HEK293 (cell line): ENCODE data around the gene ITFG2.

Experiments used
- CTCF ChIA-PET: fragments of 350-600 bp; formaldehyde crosslinking; extraction: SDS; loops from one replicate; lab custom pipeline; 2021; ENCODE audit warnings: antibody characterized with exemption; lab: Yijun Ruan, JAX
- POLR2A ChIA-PET: fragments of 300-600 bp; formaldehyde crosslinking; extraction: SDS; loops from one replicate; lab custom pipeline; 2020; ENCODE audit warnings: antibody characterized with exemption, inconsistent platforms; lab: Yijun Ruan, JAX
- H3K27ac ChIP-seq: fragments of 200-500 bp; sonication (Bioruptor generic); 2 replicates; pipeline ENCODE4 v1.5.1; 2014; ENCODE audit warnings: low read depth, low read length, control low read depth, inconsistent platforms; ENCODE audit errors: extremely low read depth
- H3K36me3 ChIP-seq, 2 experiments: fragments of 200-500 bp in 1 of 2; sonication (Bioruptor generic) in 1 of 2; 1 replicate in 1 of 2; 2 replicates in 1 of 2; pipeline ENCODE4 v1.5.1; 2014 to 2017; ENCODE audit warnings: inconsistent platforms in 2 of 2, low read length in 2 of 2; ENCODE audit not compliant: control insufficient read depth in 2 of 2, insufficient read depth in 1 of 2
- H3K4me1 ChIP-seq: fragments of 200-500 bp; sonication (Bioruptor generic); 2 replicates; pipeline ENCODE4 v1.5.1; 2014; ENCODE audit warnings: mild to moderate bottlenecking, low read length, inconsistent platforms; ENCODE audit not compliant: control insufficient read depth, insufficient read depth
- H3K4me3 ChIP-seq: 2 replicates; pipeline ENCODE4 v1.5.1; 2011; ENCODE audit warnings: low read depth, mild to moderate bottlenecking, control low read depth, low read length, moderate library complexity
- H3K9me3 ChIP-seq: fragments of 200-500 bp; sonication (Bioruptor generic); 2 replicates; pipeline ENCODE4 v1.5.1; 2014; ENCODE audit warnings: low read depth, low read length, inconsistent platforms; ENCODE audit not compliant: control insufficient read depth, insufficient read depth
- KLF8 ChIP-seq: fragments of 450-650 bp; formaldehyde crosslinking; IDR thresholded peaks from 2 replicates; pipeline ENCODE4 v1.5.1; 2016; ENCODE audit warnings: missing biosample characterization, missing genetic modification characterization
- PATZ1 ChIP-seq: fragments of 450-650 bp; formaldehyde crosslinking; IDR thresholded peaks from 2 replicates; pipeline ENCODE4 v1.5.1; 2016; ENCODE audit warnings: missing biosample characterization, missing genetic modification characterization
- SP7 ChIP-seq: fragments of 450-650 bp; formaldehyde crosslinking; IDR thresholded peaks from 2 replicates; pipeline ENCODE4 v1.5.1; 2016; ENCODE audit warnings: missing biosample characterization, missing genetic modification characterization
- YY1 ChIP-seq: fragments of 450-650 bp; formaldehyde crosslinking; IDR thresholded peaks from 2 replicates; pipeline ENCODE4 v1.5.1; 2018; ENCODE audit warnings: missing biosample characterization, missing genetic modification characterization
- ZBTB48 ChIP-seq: fragments of 450-650 bp; formaldehyde crosslinking; IDR thresholded peaks from 2 replicates; pipeline ENCODE4 v1.5.1; 2016; ENCODE audit warnings: missing biosample characterization, missing genetic modification characterization
- ZNF121 ChIP-seq: fragments of 450-650 bp; formaldehyde crosslinking; IDR thresholded peaks from 2 replicates; pipeline ENCODE4 v1.5.1; 2016; ENCODE audit warnings: missing biosample characterization, missing genetic modification characterization
- ZNF239 ChIP-seq: fragments of 450-650 bp; formaldehyde crosslinking; IDR thresholded peaks from 2 replicates; pipeline ENCODE4 v1.5.1; 2016; ENCODE audit warnings: missing biosample characterization, missing genetic modification characterization
- ZNF280C ChIP-seq: fragments of 450-650 bp; formaldehyde crosslinking; IDR thresholded peaks from 2 replicates; pipeline ENCODE4 v1.5.1; 2016; ENCODE audit warnings: missing biosample characterization, missing genetic modification characterization
- ZNF521 ChIP-seq: fragments of 450-650 bp; formaldehyde crosslinking; IDR thresholded peaks from 2 replicates; pipeline ENCODE4 v1.5.1; 2017; ENCODE audit warnings: missing biosample characterization, mild to moderate bottlenecking, missing genetic modification characterization
- ZNF626 ChIP-seq: fragments of 450-650 bp; sonication (Bioruptor Pico); formaldehyde crosslinking; IDR thresholded peaks from 2 replicates; pipeline ENCODE4 v1.5.1; 2018; ENCODE audit warnings: missing biosample characterization, missing genetic modification characterization, inconsistent platforms
- ZNF664 ChIP-seq: fragments of 450-650 bp; formaldehyde crosslinking; IDR thresholded peaks from 2 replicates; pipeline ENCODE4 v1.5.1; 2016; ENCODE audit warnings: missing biosample characterization, missing genetic modification characterization
- ZNF707 ChIP-seq: fragments of 450-650 bp; formaldehyde crosslinking; IDR thresholded peaks from 2 replicates; pipeline ENCODE4 v1.5.1; 2016; ENCODE audit warnings: missing biosample characterization, missing genetic modification characterization
- TF ChIP-seq, protein P1 (sequence below): fragments of 450-650 bp; formaldehyde crosslinking; IDR thresholded peaks from 2 replicates; pipeline ENCODE4 v1.5.1; 2017; ENCODE audit warnings: missing biosample characterization, missing genetic modification characterization
- TF ChIP-seq, protein P2 (sequence below): fragments of 450-650 bp; formaldehyde crosslinking; IDR thresholded peaks from 2 replicates; pipeline ENCODE4 v1.5.1; 2016; ENCODE audit warnings: missing biosample characterization, missing genetic modification characterization, borderline replicate concordance
- TF ChIP-seq, protein P3 (sequence below): fragments of 450-650 bp; formaldehyde crosslinking; IDR thresholded peaks from 2 replicates; pipeline ENCODE4 v1.5.1; 2016; ENCODE audit warnings: missing biosample characterization, missing genetic modification characterization, low read depth
- TF ChIP-seq, protein P4 (sequence below): fragments of 450-650 bp; formaldehyde crosslinking; IDR thresholded peaks from 2 replicates; pipeline ENCODE4 v1.5.1; 2016; ENCODE audit warnings: missing biosample characterization, missing genetic modification characterization

The ITFG2 gene

DNA sequence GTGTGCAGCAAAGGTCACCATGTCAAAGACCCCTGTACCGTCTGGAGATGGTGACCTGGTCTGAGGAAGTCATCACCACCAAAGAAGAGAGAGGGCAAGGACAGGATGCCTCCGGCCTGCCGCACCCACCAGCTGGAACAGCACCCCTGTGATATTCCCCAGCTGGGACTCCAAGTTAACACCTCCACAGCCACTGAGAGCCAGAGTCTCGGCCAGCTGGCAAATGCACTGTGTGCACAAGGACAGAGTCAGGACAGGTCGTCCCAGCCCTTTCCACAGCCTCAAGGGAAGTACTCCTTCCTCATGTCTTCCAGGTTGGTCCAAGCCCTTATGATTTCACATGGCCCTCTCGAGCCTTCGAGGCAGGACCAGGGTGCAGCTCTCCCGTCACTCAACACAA, 37.0 kb upstream of the ITFG2 start (continued):
- TF ChIP-seq ZNF707 (tag by site-specific recombination), result no peak

DNA sequence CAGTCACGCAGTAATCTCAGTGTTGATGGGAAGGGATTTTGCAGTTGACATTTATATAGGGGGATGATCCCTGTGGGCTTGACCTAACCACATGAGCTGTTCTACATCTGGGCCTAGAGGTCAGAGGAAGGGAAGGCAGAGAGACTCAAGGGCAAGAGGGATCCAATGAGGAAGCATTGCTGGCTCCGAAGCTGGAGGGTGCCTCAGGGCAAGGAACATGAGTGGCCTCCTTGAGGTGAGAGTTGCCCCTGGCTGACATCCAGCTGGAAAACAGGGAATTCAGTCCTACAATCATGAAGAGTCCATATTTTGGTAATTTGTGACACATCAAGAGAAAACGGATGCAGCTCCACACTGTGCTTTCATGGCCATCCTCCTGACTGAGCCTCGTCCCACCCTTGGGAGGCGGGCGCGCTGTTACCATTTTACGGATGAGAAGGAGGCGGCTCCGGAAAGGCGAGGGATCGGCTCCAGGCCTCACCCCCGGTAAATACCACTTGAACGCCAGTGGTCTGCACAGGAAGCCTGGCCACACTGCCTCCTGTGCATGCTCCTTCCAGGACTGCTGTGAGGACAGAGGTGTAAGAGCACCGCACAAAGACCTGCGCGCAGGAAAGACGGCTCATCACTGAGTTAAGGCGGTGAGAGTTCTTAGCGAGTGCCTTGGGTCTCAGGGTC, 36.2 kb upstream of the ITFG2 start:
- no peaks in the 10 kb centered on the region for H3K9me3 ChIP-seq
- no peak overlapping the region for H3K4me3 ChIP-seq
- POLR2A ChIA-PET, result no interaction called here
- H3K4me1 ChIP-seq, result no peaks in the 10 kb centered on the region
- H3K27ac ChIP-seq, result no peak overlapping the region
- H3K36me3 ChIP-seq, result no peaks in the 10 kb centered on the region
- CTCF ChIA-PET, result interaction anchor here (0.7 kb wide), 1 partner anchor 93 kb away, joined by 3 read pairs; no protein-coding TSS in a partner anchor
- no peak for TF ChIP-seq ZNF626 (tag by site-specific recombination)
- TF ChIP-seq, protein P1, sequence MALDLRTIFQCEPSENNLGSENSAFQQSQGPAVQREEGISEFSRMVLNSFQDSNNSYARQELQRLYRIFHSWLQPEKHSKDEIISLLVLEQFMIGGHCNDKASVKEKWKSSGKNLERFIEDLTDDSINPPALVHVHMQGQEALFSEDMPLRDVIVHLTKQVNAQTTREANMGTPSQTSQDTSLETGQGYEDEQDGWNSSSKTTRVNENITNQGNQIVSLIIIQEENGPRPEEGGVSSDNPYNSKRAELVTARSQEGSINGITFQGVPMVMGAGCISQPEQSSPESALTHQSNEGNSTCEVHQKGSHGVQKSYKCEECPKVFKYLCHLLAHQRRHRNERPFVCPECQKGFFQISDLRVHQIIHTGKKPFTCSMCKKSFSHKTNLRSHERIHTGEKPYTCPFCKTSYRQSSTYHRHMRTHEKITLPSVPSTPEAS, result no peak
- TF ChIP-seq ZNF664, result no peak
- TF ChIP-seq PATZ1 (tag by site-specific recombination), result no peak
- no peak for TF ChIP-seq ZNF280C
- TF ChIP-seq, protein P2, sequence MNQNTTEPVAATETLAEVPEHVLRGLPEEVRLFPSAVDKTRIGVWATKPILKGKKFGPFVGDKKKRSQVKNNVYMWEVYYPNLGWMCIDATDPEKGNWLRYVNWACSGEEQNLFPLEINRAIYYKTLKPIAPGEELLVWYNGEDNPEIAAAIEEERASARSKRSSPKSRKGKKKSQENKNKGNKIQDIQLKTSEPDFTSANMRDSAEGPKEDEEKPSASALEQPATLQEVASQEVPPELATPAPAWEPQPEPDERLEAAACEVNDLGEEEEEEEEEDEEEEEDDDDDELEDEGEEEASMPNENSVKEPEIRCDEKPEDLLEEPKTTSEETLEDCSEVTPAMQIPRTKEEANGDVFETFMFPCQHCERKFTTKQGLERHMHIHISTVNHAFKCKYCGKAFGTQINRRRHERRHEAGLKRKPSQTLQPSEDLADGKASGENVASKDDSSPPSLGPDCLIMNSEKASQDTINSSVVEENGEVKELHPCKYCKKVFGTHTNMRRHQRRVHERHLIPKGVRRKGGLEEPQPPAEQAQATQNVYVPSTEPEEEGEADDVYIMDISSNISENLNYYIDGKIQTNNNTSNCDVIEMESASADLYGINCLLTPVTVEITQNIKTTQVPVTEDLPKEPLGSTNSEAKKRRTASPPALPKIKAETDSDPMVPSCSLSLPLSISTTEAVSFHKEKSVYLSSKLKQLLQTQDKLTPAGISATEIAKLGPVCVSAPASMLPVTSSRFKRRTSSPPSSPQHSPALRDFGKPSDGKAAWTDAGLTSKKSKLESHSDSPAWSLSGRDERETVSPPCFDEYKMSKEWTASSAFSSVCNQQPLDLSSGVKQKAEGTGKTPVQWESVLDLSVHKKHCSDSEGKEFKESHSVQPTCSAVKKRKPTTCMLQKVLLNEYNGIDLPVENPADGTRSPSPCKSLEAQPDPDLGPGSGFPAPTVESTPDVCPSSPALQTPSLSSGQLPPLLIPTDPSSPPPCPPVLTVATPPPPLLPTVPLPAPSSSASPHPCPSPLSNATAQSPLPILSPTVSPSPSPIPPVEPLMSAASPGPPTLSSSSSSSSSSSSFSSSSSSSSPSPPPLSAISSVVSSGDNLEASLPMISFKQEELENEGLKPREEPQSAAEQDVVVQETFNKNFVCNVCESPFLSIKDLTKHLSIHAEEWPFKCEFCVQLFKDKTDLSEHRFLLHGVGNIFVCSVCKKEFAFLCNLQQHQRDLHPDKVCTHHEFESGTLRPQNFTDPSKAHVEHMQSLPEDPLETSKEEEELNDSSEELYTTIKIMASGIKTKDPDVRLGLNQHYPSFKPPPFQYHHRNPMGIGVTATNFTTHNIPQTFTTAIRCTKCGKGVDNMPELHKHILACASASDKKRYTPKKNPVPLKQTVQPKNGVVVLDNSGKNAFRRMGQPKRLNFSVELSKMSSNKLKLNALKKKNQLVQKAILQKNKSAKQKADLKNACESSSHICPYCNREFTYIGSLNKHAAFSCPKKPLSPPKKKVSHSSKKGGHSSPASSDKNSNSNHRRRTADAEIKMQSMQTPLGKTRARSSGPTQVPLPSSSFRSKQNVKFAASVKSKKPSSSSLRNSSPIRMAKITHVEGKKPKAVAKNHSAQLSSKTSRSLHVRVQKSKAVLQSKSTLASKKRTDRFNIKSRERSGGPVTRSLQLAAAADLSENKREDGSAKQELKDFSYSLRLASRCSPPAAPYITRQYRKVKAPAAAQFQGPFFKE (tag by site-specific recombination), result no peak
- TF ChIP-seq KLF8, result no peak
- TF ChIP-seq, protein P3, sequence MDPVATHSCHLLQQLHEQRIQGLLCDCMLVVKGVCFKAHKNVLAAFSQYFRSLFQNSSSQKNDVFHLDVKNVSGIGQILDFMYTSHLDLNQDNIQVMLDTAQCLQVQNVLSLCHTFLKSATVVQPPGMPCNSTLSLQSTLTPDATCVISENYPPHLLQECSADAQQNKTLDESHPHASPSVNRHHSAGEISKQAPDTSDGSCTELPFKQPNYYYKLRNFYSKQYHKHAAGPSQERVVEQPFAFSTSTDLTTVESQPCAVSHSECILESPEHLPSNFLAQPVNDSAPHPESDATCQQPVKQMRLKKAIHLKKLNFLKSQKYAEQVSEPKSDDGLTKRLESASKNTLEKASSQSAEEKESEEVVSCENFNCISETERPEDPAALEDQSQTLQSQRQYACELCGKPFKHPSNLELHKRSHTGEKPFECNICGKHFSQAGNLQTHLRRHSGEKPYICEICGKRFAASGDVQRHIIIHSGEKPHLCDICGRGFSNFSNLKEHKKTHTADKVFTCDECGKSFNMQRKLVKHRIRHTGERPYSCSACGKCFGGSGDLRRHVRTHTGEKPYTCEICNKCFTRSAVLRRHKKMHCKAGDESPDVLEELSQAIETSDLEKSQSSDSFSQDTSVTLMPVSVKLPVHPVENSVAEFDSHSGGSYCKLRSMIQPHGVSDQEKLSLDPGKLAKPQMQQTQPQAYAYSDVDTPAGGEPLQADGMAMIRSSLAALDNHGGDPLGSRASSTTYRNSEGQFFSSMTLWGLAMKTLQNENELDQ, result no peak
- no peak for TF ChIP-seq ZNF121 (tag by site-specific recombination)
- TF ChIP-seq, protein P4, sequence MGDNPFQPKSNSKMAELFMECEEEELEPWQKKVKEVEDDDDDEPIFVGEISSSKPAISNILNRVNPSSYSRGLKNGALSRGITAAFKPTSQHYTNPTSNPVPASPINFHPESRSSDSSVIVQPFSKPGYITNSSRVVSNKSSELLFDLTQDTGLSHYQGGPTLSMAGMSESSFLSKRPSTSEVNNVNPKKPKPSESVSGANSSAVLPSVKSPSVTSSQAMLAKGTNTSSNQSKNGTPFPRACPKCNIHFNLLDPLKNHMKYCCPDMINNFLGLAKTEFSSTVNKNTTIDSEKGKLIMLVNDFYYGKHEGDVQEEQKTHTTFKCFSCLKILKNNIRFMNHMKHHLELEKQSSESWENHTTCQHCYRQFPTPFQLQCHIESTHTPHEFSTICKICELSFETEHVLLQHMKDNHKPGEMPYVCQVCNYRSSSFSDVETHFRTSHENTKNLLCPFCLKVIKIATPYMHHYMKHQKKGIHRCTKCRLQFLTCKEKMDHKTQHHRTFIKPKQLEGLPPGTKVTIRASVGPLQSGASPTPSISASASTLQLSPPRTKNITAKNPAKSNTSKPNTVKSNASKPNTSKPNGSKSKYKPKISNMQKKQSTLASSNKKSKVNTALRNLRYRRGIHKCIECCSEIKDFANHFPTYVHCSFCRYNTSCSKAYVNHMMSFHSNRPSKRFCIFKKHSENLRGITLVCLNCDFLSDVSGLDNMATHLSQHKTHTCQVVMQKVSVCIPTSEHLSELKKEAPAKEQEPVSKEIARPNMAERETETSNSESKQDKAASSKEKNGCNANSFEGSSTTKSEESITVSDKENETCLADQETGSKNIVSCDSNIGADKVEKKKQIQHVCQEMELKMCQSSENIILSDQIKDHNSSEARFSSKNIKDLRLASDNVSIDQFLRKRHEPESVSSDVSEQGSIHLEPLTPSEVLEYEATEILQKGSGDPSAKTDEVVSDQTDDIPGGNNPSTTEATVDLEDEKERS (tag by site-specific recombination), result no peak
- no peak for TF ChIP-seq ZNF239 (tag by site-specific recombination)
- no peak for TF ChIP-seq SP7 (tag by site-specific recombination)
- TF ChIP-seq ZBTB48 (tag by site-specific recombination), result no peak
- no peak for TF ChIP-seq ZNF521
- no peak for TF ChIP-seq YY1 (tag by site-specific recombination)
